ENCODE data around the gene CENPX. TPM values are rescaled to one million over a fixed set of nuclear protein-coding genes. Genes with fewer than 3 reads are reported as not detected.

CENPX gene
- total RNA-seq, 2 donors from 2014 or later = 27.2 to 37.2 TPM

- no peak for ATAC-seq
- intact Hi-C loops (cut with DNase I) = no loop called here
Observed at GRCh38 chr17:82007228-82007494, 15.5 kb downstream of the CENPX start.

GRCh38 chr17:82006468-82007227, 16.0 kb downstream of the CENPX start:
- intact Hi-C loops (cut with DNase I) = no loop called here
- DNase-seq = peak; percentile 54

More at GRCh38 chr17:82007228-82007494, 15.5 kb downstream of the CENPX start:
- no peak for DNase-seq

GRCh38 chr17:82005701-82006348, 16.9 kb downstream of the CENPX start:
- intact Hi-C loops (cut with DNase I) = no loop called here

More at GRCh38 chr17:82006468-82007227, 16.0 kb downstream of the CENPX start:
- ATAC-seq = peak in 1 of 2 donors; percentile 24

GRCh38 chr17:82004517-82005455, 17.9 kb downstream of the CENPX start:
- no peak for DNase-seq
- ATAC-seq = no peak

More at GRCh38 chr17:82005701-82006348, 16.9 kb downstream of the CENPX start:
- DNase-seq (no peak), ATAC-seq (no peak)

GRCh38 chr17:82003411-82004381, 19.0 kb downstream of the CENPX start:
- DNase-seq (peak; percentile 82), ATAC-seq (peak; percentile 71 to 79)
- intact Hi-C loops (cut with DNase I) = no loop called here

More at GRCh38 chr17:82004517-82005455, 17.9 kb downstream of the CENPX start:
- intact Hi-C loops (cut with DNase I) = no loop called here

GRCh38 chr17:82001571-82002056, 21.1 kb downstream of the CENPX start:
- DNase-seq (no peak), ATAC-seq (no peak)
- intact Hi-C loops (cut with DNase I) = no loop called here

- intact Hi-C loops (cut with DNase I) = no loop called here
- DNase-seq (no peak), ATAC-seq (no peak)
Observed at GRCh38 chr17:82000803-82001570, 21.7 kb downstream of the CENPX start.

GRCh38 chr17:81999976-82000802, 22.5 kb downstream of the CENPX start:
- ATAC-seq = no peak
- intact Hi-C loops (cut with DNase I) = no loop called here

GRCh38 chr17:81999587-81999975, 23.1 kb downstream of the CENPX start:
- DNase-seq = no peak
- ATAC-seq = no peak
- intact Hi-C loops (cut with DNase I) = no loop called here

More at GRCh38 chr17:81999976-82000802, 22.5 kb downstream of the CENPX start:
- no peak for DNase-seq

- intact Hi-C loops (cut with DNase I) = no loop called here
- no peak for ATAC-seq
- DNase-seq = no peak
Observed at GRCh38 chr17:81998691-81999438, 23.8 kb downstream of the CENPX start.

- intact Hi-C loops (cut with DNase I) = no loop called here
- ATAC-seq (no peak), DNase-seq (no peak)
Observed at GRCh38 chr17:81998212-81998611, 24.5 kb downstream of the CENPX start.

GRCh38 chr17:81996757-81997441, 25.8 kb downstream of the CENPX start:
- ATAC-seq (no peak), DNase-seq (no peak)
- intact Hi-C loops (cut with DNase I) = no loop called here

- ATAC-seq = no peak
- intact Hi-C loops (cut with DNase I) = no loop called here
- DNase-seq = no peak
Observed at GRCh38 chr17:81996232-81996756, 26.4 kb downstream of the CENPX start.

GRCh38 chr17:81995463-81996231, 27.0 kb downstream of the CENPX start:
- intact Hi-C loops (cut with DNase I) = no loop called here
- DNase-seq (no peak), ATAC-seq (no peak)
